Smooth muscle cell (in vitro differentiated cells): ENCODE measurements around the gene ZC3H7B. TPM values are rescaled to one million over a fixed set of nuclear protein-coding genes. Genes with fewer than 3 reads are reported as not detected.

ENCODE experiments used
- DNase-seq: peaks from one replicate; lab custom pipeline; 2025; ENCODE audit not compliant: unreplicated experiment; lab: John Stamatoyannopoulos, UW
- H2AFZ ChIP-seq: fragments of 200-600 bp; sonication (generic); 2 replicates; pipeline ENCODE4 v1.6.0; 2016; ENCODE audit warnings: antibody characterized with exemption, low read depth, mild to moderate bottlenecking
- H3F3A ChIP-seq: fragments of 200-600 bp; sonication (generic); 2 replicates; pipeline ENCODE4 v1.6.0; 2017; ENCODE audit warnings: antibody characterized with exemption, low read depth
- H3K27ac ChIP-seq: fragments of 200-600 bp; sonication (generic); 2 replicates; pipeline ENCODE4 v1.5.1; 2016; ENCODE audit warnings: low read depth, mild to moderate bottlenecking
- H3K27me3 ChIP-seq: fragments of 200-600 bp; sonication (generic); 2 replicates; pipeline ENCODE4 v1.6.1; 2016; ENCODE audit warnings: low read depth, mild to moderate bottlenecking
- H3K36me3 ChIP-seq: fragments of 200-600 bp; sonication (generic); 2 replicates; pipeline ENCODE4 v1.5.1; 2016; ENCODE audit warnings: low read depth
- H3K4me1 ChIP-seq: fragments of 200-600 bp; sonication (generic); 2 replicates; pipeline ENCODE4 v1.5.1; 2016; ENCODE audit warnings: low read depth
- H3K4me2 ChIP-seq: fragments of 200-600 bp; sonication (generic); 2 replicates; pipeline ENCODE4 v1.6.0; 2016; ENCODE audit warnings: mild to moderate bottlenecking
- H3K4me3 ChIP-seq: fragments of 200-600 bp; sonication (generic); 2 replicates; pipeline ENCODE4 v1.5.1; 2016; ENCODE audit warnings: mild to moderate bottlenecking
- H3K79me2 ChIP-seq: fragments of 200-600 bp; sonication (generic); 2 replicates; pipeline ENCODE4 v1.6.0; 2016; ENCODE audit warnings: low read depth, mild to moderate bottlenecking
- H3K9ac ChIP-seq: fragments of 200-600 bp; sonication (generic); 2 replicates; pipeline ENCODE4 v1.6.0; 2016; ENCODE audit warnings: low read depth
- H3K9me3 ChIP-seq: fragments of 200-600 bp; sonication (generic); replicated peaks from 2 replicates; pipeline ENCODE4 v1.5.1; 2016; ENCODE audit warnings: low read depth
- H4K20me1 ChIP-seq: fragments of 200-600 bp; sonication (generic); 2 replicates; pipeline ENCODE4 v1.6.0; 2016; ENCODE audit warnings: low read depth
- WGBS: methylation state at CpG from one replicate; pipeline ENCODE4 v1.1.7; 2016; ENCODE audit warnings: low lambda C conversion rate; 5-methylcytosine and 5-hydroxymethylcytosine counted together
- polyA plus RNA-seq: library from polyadenylated mRNA; unstranded; fragments of >200 nt; fragmentation: Nextera tagmentation; extraction: Ambion mirVana; gene quantifications from 2 replicates; pipeline ENCODE4 v1.2.1, GENCODE V29; 2016
- total RNA-seq: library from RNA; depleted of rRNA; stranded (reverse); fragments of >200 nt; gene quantifications from 2 replicates; pipeline ENCODE4 v1.2.3, GENCODE V29; 2014
- TF ChIP-seq, protein P1 (sequence below): fragments of 200-600 bp; sonication (generic); IDR thresholded peaks from 2 replicates; pipeline ENCODE4 v1.5.1; 2017; ENCODE audit warnings: borderline replicate concordance, mild to moderate bottlenecking, antibody characterized with exemption; ENCODE audit not compliant: insufficient read depth, poor library complexity, severe bottlenecking

The ZC3H7B gene
- total and polyA plus RNA-seq, 2 experiments from 2014 or later = 3.7 to 20.6 TPM

DNA sequence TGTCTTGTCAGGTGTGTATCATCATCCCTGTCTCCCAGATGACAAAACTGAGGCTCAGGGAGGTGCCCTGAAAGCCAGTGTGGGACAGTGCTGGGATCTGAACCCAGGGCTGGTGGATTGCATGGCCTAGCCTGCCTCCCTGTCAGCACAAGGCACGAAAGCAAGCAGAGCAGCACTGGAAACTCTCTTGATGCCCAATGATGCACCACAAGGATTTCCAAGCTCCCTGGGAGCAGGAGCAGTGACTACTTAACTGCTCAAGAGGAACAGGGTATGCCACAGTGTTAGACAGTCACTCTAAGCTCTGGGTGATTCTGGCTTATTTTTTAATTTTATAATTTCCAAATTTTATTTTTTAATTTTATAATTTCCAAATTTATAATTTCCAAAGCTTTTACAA lies 9.0 kb downstream of the ZC3H7B start:
- Histone ChIP-seq H3K4me2 (no peak overlapping the region), H3K27ac (no peak overlapping the region), H4K20me1 (peaks cover 84% of the 10 kb centered on the region), H3K36me3 (no peaks in the 10 kb centered on the region), H3K9me3 (no peaks in the 10 kb centered on the region), H3K27me3 (no peaks in the 10 kb centered on the region), H3K79me2 (peaks cover 91% of the 10 kb centered on the region), H3F3A (no peaks in the 10 kb centered on the region), H3K4me1 (no peaks in the 10 kb centered on the region), H3K4me3 (no peak overlapping the region), H2AFZ (no peak overlapping the region), H3K9ac (no peak overlapping the region)
- TF ChIP-seq, protein P1, sequence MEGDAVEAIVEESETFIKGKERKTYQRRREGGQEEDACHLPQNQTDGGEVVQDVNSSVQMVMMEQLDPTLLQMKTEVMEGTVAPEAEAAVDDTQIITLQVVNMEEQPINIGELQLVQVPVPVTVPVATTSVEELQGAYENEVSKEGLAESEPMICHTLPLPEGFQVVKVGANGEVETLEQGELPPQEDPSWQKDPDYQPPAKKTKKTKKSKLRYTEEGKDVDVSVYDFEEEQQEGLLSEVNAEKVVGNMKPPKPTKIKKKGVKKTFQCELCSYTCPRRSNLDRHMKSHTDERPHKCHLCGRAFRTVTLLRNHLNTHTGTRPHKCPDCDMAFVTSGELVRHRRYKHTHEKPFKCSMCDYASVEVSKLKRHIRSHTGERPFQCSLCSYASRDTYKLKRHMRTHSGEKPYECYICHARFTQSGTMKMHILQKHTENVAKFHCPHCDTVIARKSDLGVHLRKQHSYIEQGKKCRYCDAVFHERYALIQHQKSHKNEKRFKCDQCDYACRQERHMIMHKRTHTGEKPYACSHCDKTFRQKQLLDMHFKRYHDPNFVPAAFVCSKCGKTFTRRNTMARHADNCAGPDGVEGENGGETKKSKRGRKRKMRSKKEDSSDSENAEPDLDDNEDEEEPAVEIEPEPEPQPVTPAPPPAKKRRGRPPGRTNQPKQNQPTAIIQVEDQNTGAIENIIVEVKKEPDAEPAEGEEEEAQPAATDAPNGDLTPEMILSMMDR = no peak
- no peak for DNase-seq
- 75% methylated on average over 1 of the region's 1 CpG for WGBS

DNA sequence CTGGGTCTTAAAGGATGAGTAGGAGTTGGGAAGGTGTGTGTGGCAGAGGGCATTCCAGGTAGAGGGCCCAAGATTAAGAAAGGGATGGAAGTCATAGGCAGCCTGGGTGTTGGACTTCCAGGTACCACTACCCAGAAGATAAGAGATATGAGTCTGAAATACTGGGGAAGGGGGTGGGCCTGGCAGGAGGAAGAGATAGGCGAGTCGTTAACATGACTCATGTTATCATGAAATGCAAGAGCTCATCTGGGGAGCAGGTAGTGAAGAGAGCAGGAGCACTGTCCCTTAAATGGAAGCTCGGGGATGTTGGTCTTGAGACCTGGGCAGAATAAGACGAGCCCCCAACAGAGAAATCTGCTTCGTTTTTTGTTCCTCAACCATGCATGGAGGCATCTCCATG lies 10.2 kb downstream of the ZC3H7B start:
- H3K36me3 ChIP-seq = no peaks in the 10 kb centered on the region
- H3K4me2 ChIP-seq = no peak overlapping the region
- no peaks in the 10 kb centered on the region for H3F3A ChIP-seq
- no peak overlapping the region for H2AFZ ChIP-seq
- H3K4me1 ChIP-seq = no peaks in the 10 kb centered on the region
- no peaks in the 10 kb centered on the region for H3K9me3 ChIP-seq
- no peak for DNase-seq
- H3K9ac ChIP-seq = no peak overlapping the region
- H3K27me3 ChIP-seq = no peaks in the 10 kb centered on the region
- no peak overlapping the region for H3K27ac ChIP-seq
- TF ChIP-seq, protein P1 = no peak
- 91% methylated on average over 5 of the region's 5 CpGs for WGBS
- H4K20me1 ChIP-seq = peaks cover 76% of the 10 kb centered on the region
- peaks cover 81% of the 10 kb centered on the region for H3K79me2 ChIP-seq
- no peak overlapping the region for H3K4me3 ChIP-seq

DNA sequence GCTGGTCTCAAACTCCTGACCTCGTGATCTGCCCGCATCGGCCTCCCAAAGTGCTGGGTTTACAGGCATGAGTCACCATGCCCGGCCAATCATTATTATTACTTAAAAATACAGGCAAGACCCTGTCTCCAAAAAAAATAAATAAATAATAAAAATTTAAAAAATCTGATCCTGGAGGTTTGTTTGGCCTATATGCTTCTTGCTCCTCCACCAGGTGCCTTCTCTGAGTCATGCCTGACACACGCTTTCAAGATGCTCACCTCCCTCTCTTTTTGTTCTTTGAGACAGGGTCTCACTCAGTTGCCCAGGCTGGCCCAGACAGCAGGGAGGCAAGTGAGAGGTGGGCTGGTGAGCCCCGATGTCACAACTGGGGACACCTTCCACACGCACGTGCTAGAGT lies 13.5 kb downstream of the ZC3H7B start:
- no peak for DNase-seq
- Histone ChIP-seq H3K36me3 (no peaks in the 10 kb centered on the region), H3K4me2 (no peak overlapping the region), H4K20me1 (peaks cover 73% of the 10 kb centered on the region), H3K27me3 (no peaks in the 10 kb centered on the region), H2AFZ (no peak overlapping the region), H3K4me3 (no peak overlapping the region), H3K9me3 (no peaks in the 10 kb centered on the region), H3F3A (no peaks in the 10 kb centered on the region), H3K27ac (no peak overlapping the region), H3K4me1 (no peaks in the 10 kb centered on the region), H3K79me2 (peaks cover 66% of the 10 kb centered on the region), H3K9ac (no peak overlapping the region)
- TF ChIP-seq, protein P1 = no peak
- 96% methylated on average over 8 of the region's 8 CpGs for WGBS

DNA sequence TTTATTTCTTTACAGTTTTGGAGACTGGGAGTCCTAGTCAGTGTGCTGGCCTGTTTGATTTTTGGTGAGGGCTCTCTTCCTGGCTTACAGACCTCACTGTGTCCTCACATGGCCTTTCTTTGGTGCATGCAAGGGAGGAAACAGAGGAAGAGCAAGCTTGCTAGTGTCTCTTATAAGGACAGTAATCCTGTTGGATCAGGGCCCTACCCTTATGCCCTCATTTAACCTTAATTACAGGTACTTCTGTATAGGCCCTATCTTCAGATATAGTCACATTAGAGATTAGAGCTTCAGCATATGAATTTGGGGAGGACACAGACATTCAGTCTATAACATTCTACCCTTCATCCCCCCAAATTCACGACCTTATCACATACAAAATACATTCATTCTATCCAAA lies 14.3 kb downstream of the ZC3H7B start:
- H3K4me2 ChIP-seq = no peak overlapping the region
- no peaks in the 10 kb centered on the region for H3F3A ChIP-seq
- no peaks in the 10 kb centered on the region for H3K36me3 ChIP-seq
- H4K20me1 ChIP-seq = peaks cover 75% of the 10 kb centered on the region
- H2AFZ ChIP-seq = no peak overlapping the region
- no peak overlapping the region for H3K4me3 ChIP-seq
- TF ChIP-seq, protein P1 = no peak
- H3K4me1 ChIP-seq = no peaks in the 10 kb centered on the region
- no peak overlapping the region for H3K9ac ChIP-seq
- H3K27me3 ChIP-seq = no peaks in the 10 kb centered on the region
- no peaks in the 10 kb centered on the region for H3K9me3 ChIP-seq
- H3K27ac ChIP-seq = no peak overlapping the region
- H3K79me2 ChIP-seq = peaks cover 60% of the 10 kb centered on the region
- 96% methylated on average over 1 of the region's 1 CpG for WGBS
- DNase-seq = no peak
